Stimulated activated CD4-positive, alpha-beta T cell treated with anti-CD3 and anti-CD28 coated beads, Interleukin-2, amount 100 ng/mL, for 24 hours (primary cell): Measurements from ENCODE around the gene AP3B1.

Source experiments
- DNase-seq, 2 donors: peaks; one replicate each; pipeline ENCODE4 v3.0.0-alpha.2; 2020

Gene AP3B1

DNA sequence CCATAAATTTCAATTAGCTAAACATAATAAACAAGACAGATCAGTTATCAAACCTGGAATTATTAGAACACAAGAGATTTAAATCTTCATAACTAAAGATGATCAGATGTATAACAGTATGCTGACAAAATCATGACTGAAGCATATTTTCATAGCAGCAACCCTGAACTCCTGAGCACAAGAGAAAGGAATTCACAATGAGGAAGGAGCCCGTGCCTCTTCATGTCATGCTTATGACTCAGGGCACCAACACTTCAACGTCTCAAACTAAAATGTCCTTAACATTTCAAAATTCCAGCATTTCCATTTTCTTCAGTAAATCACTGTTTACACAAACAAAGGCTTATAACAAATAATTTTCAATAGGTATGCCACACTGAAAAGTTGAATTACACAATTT is 6.7 kb downstream of the AP3B1 start:
- no peak for DNase-seq

- no peak for DNase-seq
Measured at GRCh38 chr5:78287169-78287568, 7.3 kb downstream of the AP3B1 start.

DNA sequence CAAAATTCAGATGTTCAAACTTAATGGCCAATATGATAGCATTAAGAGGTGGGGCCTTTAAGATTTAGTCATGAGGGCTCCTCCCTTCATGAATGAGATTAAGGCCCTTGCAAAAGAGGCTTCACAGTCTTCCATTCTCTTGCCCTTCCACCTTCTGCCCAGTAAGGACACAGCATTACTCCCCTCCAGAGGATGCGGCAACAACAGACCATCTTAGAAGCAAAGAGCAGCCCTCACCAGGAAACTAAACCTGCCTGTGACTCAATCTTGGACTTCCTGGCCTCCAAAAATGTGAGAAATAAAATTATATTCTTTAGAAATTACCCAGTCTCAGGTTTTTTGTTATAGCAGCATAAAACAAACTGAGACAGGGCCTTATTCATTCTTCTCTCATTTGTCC is 8.2 kb downstream of the AP3B1 start:
- DNase-seq, result no peak

DNA sequence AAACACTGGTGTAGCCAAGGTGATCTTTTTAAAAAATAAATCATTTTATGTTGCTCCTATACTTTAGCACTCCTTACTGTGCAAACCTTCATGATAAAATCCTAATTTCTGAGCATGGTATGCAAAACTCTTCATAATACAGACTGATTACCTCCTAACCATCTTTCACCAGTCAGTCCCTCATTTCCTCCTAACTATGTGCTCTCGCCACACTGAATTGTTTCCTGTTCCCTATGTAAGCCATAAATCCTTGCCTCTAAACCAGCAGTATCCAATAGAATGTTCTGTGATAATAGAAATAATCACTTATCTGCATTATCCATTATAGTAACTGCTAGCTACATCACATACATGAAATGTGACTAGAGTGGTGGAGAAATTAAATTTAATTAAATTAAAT is 10.7 kb downstream of the AP3B1 start:
- DNase-seq, result no peak

DNA sequence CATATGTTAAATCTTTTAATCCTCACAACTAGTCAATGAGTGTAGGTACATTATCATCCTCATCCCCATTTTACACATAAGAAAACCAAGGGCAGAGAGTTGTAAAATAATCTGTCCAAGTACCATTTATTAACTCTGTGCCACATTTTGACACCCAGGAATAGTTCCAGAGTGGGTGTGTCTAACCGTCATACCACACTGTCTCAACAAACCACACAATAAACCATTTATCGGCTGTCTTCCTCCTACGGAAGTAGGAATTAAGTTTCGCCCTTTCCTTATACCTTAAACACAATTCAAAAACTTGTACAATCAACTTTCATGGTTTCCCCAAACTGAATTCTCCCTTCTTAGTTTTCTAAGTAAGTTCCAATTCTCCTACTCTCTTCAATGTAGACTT is 11.4 kb downstream of the AP3B1 start:
- DNase-seq, result no peak

GRCh38 chr5:78280261-78280660 is 14.2 kb downstream of the AP3B1 start:
- no peak for DNase-seq

DNA sequence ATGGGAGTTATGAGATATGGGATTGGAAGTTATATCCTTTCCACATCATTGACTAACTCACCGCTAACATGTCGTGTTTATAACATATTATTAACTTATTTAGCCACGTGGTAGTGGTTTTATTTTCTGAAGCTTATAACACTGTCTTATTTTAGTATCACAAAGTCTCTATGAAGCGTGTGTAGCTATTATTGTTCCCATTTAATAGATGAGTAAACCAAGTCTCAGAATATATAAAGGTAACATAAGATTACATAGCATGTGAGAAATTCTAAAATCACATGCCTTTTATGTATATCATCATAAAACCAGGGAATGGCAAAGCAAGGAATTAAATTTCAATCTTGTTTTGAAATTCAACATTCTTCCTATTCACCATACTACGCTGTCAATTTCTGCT is 15.3 kb downstream of the AP3B1 start:
- no peak for DNase-seq

DNA sequence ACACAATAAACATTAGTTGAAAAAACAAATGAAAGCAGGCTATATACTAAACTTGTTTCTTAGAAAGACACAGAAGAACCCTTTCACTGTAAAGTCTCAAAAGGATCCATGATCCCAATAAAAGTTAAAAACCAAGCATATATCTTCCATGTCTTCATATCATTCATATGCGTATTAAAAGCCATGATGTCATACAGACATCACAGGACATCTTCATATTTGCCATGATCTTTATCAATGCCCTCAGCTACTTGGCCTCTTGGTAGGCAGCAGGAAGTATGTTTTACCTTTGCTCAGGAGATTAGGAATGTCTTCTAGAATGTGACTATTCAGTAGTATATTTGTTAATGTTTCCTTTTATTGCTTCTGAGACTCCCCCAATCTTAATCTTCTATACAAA is 16.8 kb downstream of the AP3B1 start:
- no peak for DNase-seq

DNA sequence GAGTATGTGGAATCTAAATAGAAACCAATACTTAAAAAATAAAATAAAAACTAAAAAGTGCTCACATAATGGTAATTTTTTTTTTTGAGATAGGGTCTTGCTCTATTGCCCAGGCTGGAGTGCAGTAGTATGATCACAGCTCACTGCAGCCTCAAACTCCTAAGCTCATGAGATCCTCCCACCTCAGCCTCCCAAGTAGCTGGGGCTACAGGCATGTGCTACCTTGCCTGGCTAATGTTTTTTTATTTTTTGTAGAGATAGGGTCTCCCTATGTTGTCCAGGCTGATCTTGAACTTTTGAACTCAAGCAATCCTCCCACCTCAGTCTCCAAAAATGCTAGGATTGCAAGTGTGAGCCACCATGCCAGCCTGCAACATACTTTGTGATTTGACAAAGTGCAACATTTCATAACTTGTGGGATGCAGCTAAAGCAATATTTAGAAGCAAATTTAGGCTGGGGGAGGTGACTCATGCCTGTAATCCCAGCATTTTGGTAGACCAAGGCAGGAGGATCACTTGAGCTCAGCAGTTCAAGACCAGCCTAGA is 18.4 kb downstream of the AP3B1 start:
- DNase-seq, result no peak

- DNase-seq, result no peak
Measured at GRCh38 chr5:78274540-78275197, 19.8 kb downstream of the AP3B1 start.

GRCh38 chr5:78273436-78273835 is 21.1 kb downstream of the AP3B1 start:
- DNase-seq, result no peak

- no peak for DNase-seq
Measured at GRCh38 chr5:78271766-78272165, 22.7 kb downstream of the AP3B1 start.

- no peak for DNase-seq
Measured at GRCh38 chr5:78269088-78269703, 25.3 kb downstream of the AP3B1 start.

DNA sequence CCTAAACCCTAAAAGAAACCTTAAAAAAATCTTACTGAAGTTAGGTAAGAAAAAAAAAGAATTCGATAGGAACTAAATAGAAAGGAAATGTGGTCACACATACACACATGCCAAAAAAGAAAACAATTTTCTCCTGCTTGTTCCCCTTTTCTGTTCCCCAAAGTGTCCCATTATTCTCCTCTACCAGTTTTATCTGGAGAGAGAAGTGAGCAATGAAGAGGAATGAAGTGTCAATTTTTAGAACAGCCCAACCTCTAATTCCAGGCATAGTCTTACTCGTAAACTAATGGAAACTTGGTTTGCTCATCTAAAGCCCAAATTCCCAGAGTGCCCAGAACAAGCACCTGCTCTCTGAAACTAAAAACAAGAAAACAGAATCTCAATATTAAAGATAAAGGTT is 26.1 kb downstream of the AP3B1 start:
- DNase-seq, result no peak

DNA sequence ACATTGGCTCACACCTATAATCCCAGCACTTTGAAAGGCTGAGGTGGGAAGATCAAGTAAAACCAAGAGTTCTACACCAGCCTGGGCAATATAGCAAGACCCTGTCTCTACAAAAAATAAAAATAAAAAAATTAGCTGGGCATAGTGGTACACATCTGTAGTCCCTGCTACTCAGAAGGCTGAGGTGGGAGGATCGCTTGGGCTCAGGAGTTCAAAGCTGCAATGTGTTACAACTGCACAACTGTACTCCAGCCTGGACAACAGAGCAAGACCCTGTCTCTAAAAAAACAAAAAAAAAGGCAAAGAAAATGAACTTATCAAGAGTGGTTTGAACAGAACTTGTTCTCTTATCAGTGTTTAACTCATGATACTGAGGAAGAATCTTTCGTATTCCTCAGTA is 29.3 kb downstream of the AP3B1 start:
- DNase-seq, result no peak

GRCh38 chr5:78264600-78264999 is 29.9 kb downstream of the AP3B1 start:
- no peak for DNase-seq

DNA sequence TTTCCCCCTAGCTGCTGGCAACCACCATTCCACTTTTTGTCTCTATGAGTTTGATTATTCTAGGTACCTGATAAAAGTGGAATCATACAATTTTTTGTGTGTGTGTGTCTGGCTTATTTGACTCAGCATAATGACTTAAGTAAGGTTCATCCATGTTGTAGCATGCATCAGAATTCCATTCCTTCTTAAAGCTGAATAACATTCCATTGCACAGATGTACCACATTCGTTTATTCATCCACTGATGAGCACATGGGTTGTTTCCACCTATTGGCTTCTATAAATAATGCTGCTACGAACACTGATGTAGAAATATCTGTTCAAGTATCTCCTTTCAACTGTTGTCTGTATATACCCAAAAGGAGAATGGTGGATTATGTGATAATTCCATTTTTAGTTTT is 33.7 kb downstream of the AP3B1 start:
- DNase-seq, result no peak

GRCh38 chr5:78253201-78253600 is 41.3 kb downstream of the AP3B1 start:
- DNase-seq, result no peak

DNA sequence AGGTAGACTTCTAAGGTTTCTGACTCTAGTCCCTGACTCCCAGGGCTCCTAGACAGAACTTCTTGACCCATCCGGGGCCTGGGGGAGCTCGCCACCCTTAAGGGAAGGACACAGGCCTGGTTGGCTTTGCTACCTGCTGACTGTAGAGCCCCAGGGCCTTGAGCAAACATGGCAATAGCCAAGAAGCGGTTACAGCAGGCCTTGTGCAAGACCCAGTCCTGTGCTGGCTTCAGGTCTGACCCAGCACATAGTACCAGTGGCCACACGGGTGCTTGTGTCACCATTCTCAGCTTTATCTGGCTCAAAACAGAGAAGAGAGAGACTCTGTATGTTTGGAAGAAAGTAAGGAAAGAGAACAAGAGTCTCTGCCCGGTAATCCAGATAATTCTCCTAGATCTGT is 41.8 kb downstream of the AP3B1 start:
- DNase-seq, result no peak

- no peak for DNase-seq
Measured at GRCh38 chr5:78251663-78252284, 42.7 kb downstream of the AP3B1 start.

- no peak for DNase-seq
Measured at GRCh38 chr5:78245136-78245535, 49.4 kb downstream of the AP3B1 start.

GRCh38 chr5:78243639-78244038 is 50.9 kb downstream of the AP3B1 start:
- DNase-seq, result no peak

- no peak for DNase-seq
Measured at GRCh38 chr5:78243091-78243490, 51.4 kb downstream of the AP3B1 start.

DNA sequence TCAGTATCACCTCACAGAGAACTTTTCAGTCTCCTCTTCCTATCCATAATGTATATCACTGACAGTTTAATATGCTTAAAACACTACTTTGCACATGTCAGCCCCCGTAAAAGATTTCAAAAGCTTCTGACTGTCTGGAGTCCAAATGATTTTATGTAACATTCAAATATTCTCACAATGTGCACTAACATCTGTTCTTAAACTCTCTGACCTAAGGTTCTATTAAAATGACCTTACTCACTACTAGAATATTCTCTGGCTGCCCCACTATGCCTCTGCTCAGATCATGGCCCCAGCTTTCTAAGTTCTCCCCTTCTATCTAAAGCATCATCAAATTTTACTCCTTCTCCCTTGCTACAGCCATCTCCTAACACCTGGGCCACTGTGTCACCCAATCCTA is 52.5 kb downstream of the AP3B1 start:
- no peak for DNase-seq
